SU-DHL-6 (cell line): ENCODE results near the gene MCTP1.

Source experiments
- CTCF ChIP-seq: fragments of 200-600 bp; sonication (generic); IDR thresholded peaks from one replicate; pipeline ENCODE4 v1.5.1; 2017; ENCODE audit warnings: antibody characterized with exemption, mild to moderate bottlenecking, low read length, moderate library complexity; ENCODE audit not compliant: insufficient read depth, poor library complexity, severe bottlenecking
- EZH2phosphoT487 ChIP-seq: fragments of 200-600 bp; sonication (generic), shearing (Covaris generic); conservative IDR thresholded peaks from 2 replicates; pipeline ENCODE4 v1.6.1; 2018; ENCODE audit warnings: mild to moderate bottlenecking, antibody characterized with exemption, low read length, moderate library complexity, mixed read lengths

- TF ChIP-seq CTCF (no peak), EZH2phosphoT487 (no peak)
Observed at GRCh38 chr5:95053253-95053652, 231.6 kb downstream of the MCTP1 start.
